ENCODE results near the gene TAF15. TPM values are rescaled to one million over a fixed set of nuclear protein-coding genes. Genes with fewer than 3 reads are reported as not detected.
A peak's percentile ranks its signal among the peaks of the same experiment; 100 is the strongest.

Gene TAF15
- total RNA-seq, 1 experiment from 2014 or later = 202 TPM

- H3K4me3 ChIP-seq = peak within 1 kb of the TSS; percentile 65
- no peaks in the 10 kb centered on the region for H3K36me3 ChIP-seq (ENCODE audit: low read depth)
- H3K9me2 ChIP-seq (ENCODE audit: insufficient read depth) = no peaks in the 10 kb centered on the region
- no peaks in the 10 kb centered on the region for H3K9me3 ChIP-seq (ENCODE audit: insufficient read depth, low read depth)
- BruUV-seq (replicated peaks) = no TSS peak
- peaks cover 45% of the 10 kb centered on the region for H3K27me3 ChIP-seq (ENCODE audit: insufficient read depth, low read depth)
- H4K20me1 ChIP-seq (ENCODE audit: insufficient read depth) = no peaks in the 10 kb centered on the region
- ChIA-PET CTCF (no interaction called here), POLR2A (ENCODE audit: unreplicated experiment) (interaction anchor here (0.7 kb wide), 1 partner anchor 63 kb away, joined by 4 read pairs; no protein-coding TSS in a partner anchor)
- no peak within 1 kb of the TSS for H3K27ac ChIP-seq
- H3K4me2 ChIP-seq = peak within 1 kb of the TSS; percentile 91
- peaks cover 16% of the 10 kb centered on the region; the same call in 1 of the 2 replicates for H3K4me1 ChIP-seq (replicated peaks; ENCODE audit: insufficient read depth)
- intact Hi-C loops (cut with micrococcal nuclease; ENCODE audit: unreplicated experiment) = no loop called here
- H3K79me2 ChIP-seq (ENCODE audit: low read depth) = no peaks in the 10 kb centered on the region
- H2AFZ ChIP-seq = peak within 1 kb of the TSS; percentile 80; the same call in 1 of the 2 replicates
- TF ChIP-seq CTCF (conservative IDR thresholded peaks at IDR 0.05) (no peak), EZH2 (IDR thresholded peaks at IDR 0.05; ENCODE audit: low read depth) (no peak)
- peak in 1 of 2 experiments; percentile 46 for DNase-seq
- peaks cover 16% of the 10 kb centered on the region; the same call in 1 of the 2 replicates for H3F3A ChIP-seq (ENCODE audit: insufficient read depth, low read depth)
Measured at GRCh38 chr17:35795007-35795870, 14.0 kb upstream of the TAF15 start, which contains the start of gene MMP28. Gene MMP28 (minus strand): TSS chr17:35795641. CDS start chr17:35795377, 264 bp downstream.

GRCh38 chr17:35795871-35796265 lies 13.4 kb upstream of the TAF15 start:
- peak overlapping the region; percentile 65 for H3K4me3 ChIP-seq
- no peaks in the 10 kb centered on the region for H3K36me3 ChIP-seq (ENCODE audit: low read depth)
- H3K4me2 ChIP-seq = peak overlapping the region; percentile 91
- H3K4me1 ChIP-seq (replicated peaks; ENCODE audit: insufficient read depth) = peaks cover 10% of the 10 kb centered on the region; the same call in 1 of the 2 replicates
- TF ChIP-seq EZH2 (IDR thresholded peaks at IDR 0.05; ENCODE audit: low read depth) = no peak
- TF ChIP-seq CTCF (conservative IDR thresholded peaks at IDR 0.05) = no peak
- H3K27me3 ChIP-seq (ENCODE audit: insufficient read depth, low read depth) = peaks cover 45% of the 10 kb centered on the region
- H3K9me2 ChIP-seq (ENCODE audit: insufficient read depth) = no peaks in the 10 kb centered on the region
- ChIA-PET POLR2A (ENCODE audit: unreplicated experiment) (no interaction called here), CTCF (no interaction called here)
- no TSS peak for BruUV-seq (replicated peaks)
- no peaks in the 10 kb centered on the region for H3K9me3 ChIP-seq (ENCODE audit: insufficient read depth, low read depth)
- intact Hi-C loops (cut with micrococcal nuclease; ENCODE audit: unreplicated experiment) = no loop called here
- H3K27ac ChIP-seq = no peak overlapping the region
- H2AFZ ChIP-seq = peak overlapping the region; percentile 80; the same call in 1 of the 2 replicates
- DNase-seq = no peak
- H4K20me1 ChIP-seq (ENCODE audit: insufficient read depth) = no peaks in the 10 kb centered on the region
- no peaks in the 10 kb centered on the region for H3K79me2 ChIP-seq (ENCODE audit: low read depth)
- H3F3A ChIP-seq (ENCODE audit: insufficient read depth, low read depth) = peaks cover 16% of the 10 kb centered on the region; the same call in 1 of the 2 replicates

- POLR2A ChIA-PET (ENCODE audit: unreplicated experiment) = interaction anchor here (0.6 kb wide), 1 partner anchor 104 kb away, joined by 3 read pairs; no protein-coding TSS in a partner anchor
- no peaks in the 10 kb centered on the region for H4K20me1 ChIP-seq (ENCODE audit: insufficient read depth)
- DNase-seq = no peak
- H3K27me3 ChIP-seq (ENCODE audit: insufficient read depth, low read depth) = peaks cover 45% of the 10 kb centered on the region
- H2AFZ ChIP-seq = no peak overlapping the region
- H3K4me1 ChIP-seq (replicated peaks; ENCODE audit: insufficient read depth) = peaks cover 5% of the 10 kb centered on the region; the same call in 1 of the 2 replicates
- CTCF ChIA-PET = no interaction called here
- no peaks in the 10 kb centered on the region for H3K9me2 ChIP-seq (ENCODE audit: insufficient read depth)
- H3F3A ChIP-seq (ENCODE audit: insufficient read depth, low read depth) = peaks cover 16% of the 10 kb centered on the region; the same call in 1 of the 2 replicates
- H3K9me3 ChIP-seq (ENCODE audit: insufficient read depth, low read depth) = no peaks in the 10 kb centered on the region
- H3K4me2 ChIP-seq = no peak overlapping the region
- no peak overlapping the region for H3K4me3 ChIP-seq
- TF ChIP-seq EZH2 (IDR thresholded peaks at IDR 0.05; ENCODE audit: low read depth) (no peak), CTCF (conservative IDR thresholded peaks at IDR 0.05) (no peak)
- intact Hi-C loops (cut with micrococcal nuclease; ENCODE audit: unreplicated experiment) = no loop called here
- no peak overlapping the region for H3K27ac ChIP-seq
- no TSS peak for BruUV-seq (replicated peaks)
- no peaks in the 10 kb centered on the region for H3K36me3 ChIP-seq (ENCODE audit: low read depth)
- H3K79me2 ChIP-seq (ENCODE audit: low read depth) = no peaks in the 10 kb centered on the region
Measured at GRCh38 chr17:35796942-35797341, 12.3 kb upstream of the TAF15 start.

All from PC-9 (cell line).